Activated T-helper 2 cell treated with anti-CD3 and anti-CD28 coated beads, Interferon-gamma antibody, Interleukin-2, Interleukin-4, amounts not matched to agents 10 μg/mL and 5 μg/mL and 100 μg/mL, durations not matched to agents 14 hours and 24 hours and 36 hours (primary cell): ENCODE results near the gene WNT11. TPM values are rescaled to one million over a fixed set of nuclear protein-coding genes. Genes with fewer than 3 reads are reported as not detected.

Experiments used
- DNase-seq: peaks from one replicate; pipeline ENCODE4 v3.0.0; 2021; ENCODE audit warnings: low spot score
- H3K27ac Mint-ChIP-seq: one replicate; pipeline ENCODE4 v1.8.0; 2021; ENCODE audit warnings: mixed read lengths
- H3K27me3 Mint-ChIP-seq: one replicate; pipeline ENCODE4 v1.8.0; 2021; ENCODE audit warnings: low read depth, mixed read lengths
- H3K36me3 Mint-ChIP-seq: one replicate; pipeline ENCODE4 v1.8.0; 2021; ENCODE audit warnings: low read depth, mixed read lengths
- H3K4me1 Mint-ChIP-seq: one replicate; pipeline ENCODE4 v1.8.0; 2021; ENCODE audit warnings: low read depth, mixed read lengths
- H3K4me3 Mint-ChIP-seq: one replicate; pipeline ENCODE4 v1.8.0; 2021; ENCODE audit warnings: low read depth, mild to moderate bottlenecking, moderate library complexity, mixed read lengths
- H3K9me3 Mint-ChIP-seq: one replicate; pipeline ENCODE4 v1.8.0; 2021; ENCODE audit warnings: mixed read lengths
- intact Hi-C: fragments of 100-400 bp; cut with micrococcal nuclease; formaldehyde crosslinking; loops from one replicate; pipeline ENCODE4 v1.15.1; 2023
- total RNA-seq: library from RNA; stranded (reverse); gene quantifications from 2 replicates; pipeline ENCODE4 v1.2.3, GENCODE V29; 2022

The WNT11 gene
- total RNA-seq, 1 donor from 2014 or later: 0.91 TPM

DNA sequence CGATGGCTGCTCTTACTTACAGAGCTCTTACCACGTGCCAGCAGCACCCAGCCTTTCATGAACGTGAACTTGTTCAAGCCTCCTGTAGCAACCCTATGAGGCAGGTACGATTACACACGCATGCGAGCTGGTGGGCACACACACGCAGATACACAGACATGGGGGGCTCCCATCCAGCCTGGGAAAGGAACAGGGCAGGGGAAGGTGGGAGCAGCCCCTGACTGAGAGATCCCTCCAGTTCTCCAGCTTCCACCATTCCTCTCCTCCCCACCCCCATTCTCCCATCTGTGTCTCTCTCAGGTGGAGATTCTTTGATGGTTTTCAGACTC, 37.6 kb upstream of the WNT11 start:
- Mint-ChIP-seq H3K36me3 (no peaks in the 10 kb centered on the region), H3K4me3 (no peak overlapping the region), H3K4me1 (no peaks in the 10 kb centered on the region), H3K9me3 (no peaks in the 10 kb centered on the region), H3K27ac (no peak overlapping the region), H3K27me3 (peaks cover 12% of the 10 kb centered on the region)
- DNase-seq: no peak
- intact Hi-C loops: no loop called here

GRCh38 chr11:76243193-76243956, 37.1 kb upstream of the WNT11 start:
- intact Hi-C loops: no loop called here
- H3K36me3 Mint-ChIP-seq: no peaks in the 10 kb centered on the region
- no peak overlapping the region for H3K4me3 Mint-ChIP-seq
- DNase-seq: no peak
- H3K27me3 Mint-ChIP-seq: peaks cover 12% of the 10 kb centered on the region
- H3K9me3 Mint-ChIP-seq: no peaks in the 10 kb centered on the region
- H3K27ac Mint-ChIP-seq: no peak overlapping the region
- H3K4me1 Mint-ChIP-seq: no peaks in the 10 kb centered on the region

GRCh38 chr11:76242004-76242779, 35.9 kb upstream of the WNT11 start:
- no peak overlapping the region for H3K27ac Mint-ChIP-seq
- H3K4me3 Mint-ChIP-seq: no peak overlapping the region
- H3K27me3 Mint-ChIP-seq: peaks cover 18% of the 10 kb centered on the region
- peaks cover under 1% of the 10 kb centered on the region for H3K4me1 Mint-ChIP-seq
- H3K36me3 Mint-ChIP-seq: no peaks in the 10 kb centered on the region
- intact Hi-C loops: no loop called here
- DNase-seq: no peak
- no peaks in the 10 kb centered on the region for H3K9me3 Mint-ChIP-seq

DNA sequence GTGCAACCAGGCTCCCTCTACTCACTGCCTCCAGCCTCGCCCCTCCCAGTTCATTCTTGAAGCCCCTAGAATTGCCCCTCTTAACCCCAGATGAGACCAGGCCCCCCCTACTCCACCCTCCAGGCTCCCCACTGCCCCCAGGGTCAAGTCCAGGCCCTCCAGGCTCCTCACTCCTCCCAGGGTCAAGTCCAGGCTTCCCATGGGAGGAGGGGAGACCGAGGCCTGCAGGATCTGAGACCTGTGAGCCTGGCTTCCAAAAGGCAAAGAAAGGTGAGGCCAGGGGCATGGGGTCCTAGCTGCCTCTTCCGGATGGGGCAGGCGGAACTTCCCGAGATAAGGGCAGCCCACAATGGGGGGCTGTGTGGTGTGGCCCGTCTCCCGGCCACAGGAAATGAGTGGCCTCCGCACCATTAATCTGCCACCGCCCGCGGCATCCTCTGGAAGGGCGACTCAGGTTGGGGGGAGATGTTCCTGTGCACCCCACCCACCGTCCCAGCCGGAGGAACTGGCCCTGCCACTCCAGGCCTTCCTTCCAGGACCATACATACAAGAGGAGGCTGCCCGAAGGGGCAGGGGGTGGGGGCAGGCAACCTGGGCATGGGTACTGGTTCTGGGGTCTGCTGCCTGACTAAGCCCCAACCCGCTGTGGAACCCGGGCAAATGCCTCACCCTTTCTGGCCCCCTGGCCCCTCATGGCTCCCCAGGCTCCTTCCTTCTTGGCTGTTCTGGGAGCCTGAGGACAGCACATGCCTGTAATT, 35.1 kb upstream of the WNT11 start:
- Mint-ChIP-seq H3K4me1 (peaks cover 4% of the 10 kb centered on the region), H3K27me3 (peaks cover 22% of the 10 kb centered on the region), H3K36me3 (no peaks in the 10 kb centered on the region), H3K9me3 (no peaks in the 10 kb centered on the region), H3K4me3 (no peak overlapping the region), H3K27ac (no peak overlapping the region)
- intact Hi-C loops: no loop called here
- no peak for DNase-seq

- Mint-ChIP-seq H3K4me3 (no peak overlapping the region), H3K27ac (no peak overlapping the region), H3K9me3 (no peaks in the 10 kb centered on the region), H3K27me3 (peaks cover 22% of the 10 kb centered on the region), H3K4me1 (peaks cover 5% of the 10 kb centered on the region), H3K36me3 (no peaks in the 10 kb centered on the region)
- intact Hi-C loops: no loop called here
- DNase-seq: no peak
Observed at GRCh38 chr11:76240666-76241065, 34.4 kb upstream of the WNT11 start.

- intact Hi-C loops: no loop called here
- H3K27ac Mint-ChIP-seq: no peak overlapping the region
- H3K4me3 Mint-ChIP-seq: no peak overlapping the region
- no peaks in the 10 kb centered on the region for H3K9me3 Mint-ChIP-seq
- no peak for DNase-seq
- H3K36me3 Mint-ChIP-seq: no peaks in the 10 kb centered on the region
- peaks cover 9% of the 10 kb centered on the region for H3K4me1 Mint-ChIP-seq
- H3K27me3 Mint-ChIP-seq: peaks cover 22% of the 10 kb centered on the region
Observed at GRCh38 chr11:76240161-76240540, 33.8 kb upstream of the WNT11 start.

DNA sequence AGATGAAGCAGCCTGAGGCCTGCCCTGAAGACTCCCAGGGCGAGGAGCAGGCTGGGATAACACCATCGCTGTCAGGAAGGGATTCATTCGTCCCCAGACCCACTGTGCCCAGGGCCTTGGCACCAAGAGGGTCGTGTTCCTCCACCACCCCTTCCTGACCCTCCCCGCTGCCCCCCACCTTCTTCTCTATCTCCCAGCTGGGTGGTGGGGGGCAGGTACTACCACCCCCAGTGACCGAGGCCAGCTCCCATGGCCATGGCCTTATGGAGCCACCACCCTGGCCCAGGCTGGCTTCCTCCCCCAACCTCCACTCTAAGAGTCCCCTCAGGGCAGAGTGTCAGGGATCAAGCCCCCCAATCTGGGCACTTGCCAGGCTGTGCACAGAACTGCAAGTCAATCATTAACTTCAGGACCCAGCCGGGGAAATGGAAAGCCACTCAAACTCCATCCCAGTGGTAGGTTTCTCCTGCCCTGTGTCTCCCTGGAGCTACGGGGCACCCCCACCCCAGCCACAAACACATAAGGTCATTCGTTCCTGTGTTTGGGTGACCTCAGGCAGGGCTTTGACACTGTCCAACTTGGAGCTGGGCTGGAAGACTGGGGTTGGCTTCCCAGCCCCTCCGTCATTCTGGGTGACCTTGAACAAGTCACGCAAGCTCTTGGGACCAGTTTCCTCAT, 33.3 kb upstream of the WNT11 start:
- Mint-ChIP-seq H3K27ac (no peak overlapping the region), H3K36me3 (no peaks in the 10 kb centered on the region), H3K4me3 (no peak overlapping the region), H3K27me3 (peaks cover 22% of the 10 kb centered on the region), H3K4me1 (peaks cover 11% of the 10 kb centered on the region), H3K9me3 (no peaks in the 10 kb centered on the region)
- no peak for DNase-seq
- intact Hi-C loops: loop anchor here (5.0 to 10.0 kb wide), 4 partner anchors 48 to 545 kb away; partner anchors contain the start of genes LRRC32, TSKU and UVRAG

DNA sequence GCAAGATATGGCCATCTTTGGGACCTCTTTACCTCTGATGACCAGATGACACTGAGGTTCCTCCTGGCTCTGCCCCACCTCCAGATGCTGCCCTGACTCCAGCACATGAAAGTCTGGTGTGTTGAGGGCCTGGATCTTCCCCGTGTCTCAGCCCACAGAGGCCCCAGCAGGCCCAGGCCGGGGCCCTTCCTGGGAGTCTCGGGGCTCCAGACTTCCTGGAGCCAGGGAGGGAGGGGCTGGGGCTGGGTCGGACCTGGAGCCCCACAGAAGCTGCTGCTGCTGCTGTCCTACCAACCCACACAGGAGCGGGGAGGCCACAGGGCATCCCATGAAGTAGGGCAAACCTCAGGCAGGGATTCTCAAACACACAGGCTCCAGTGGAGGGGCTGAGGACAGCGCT, 32.2 kb upstream of the WNT11 start:
- DNase-seq: no peak
- Mint-ChIP-seq H3K4me3 (no peak overlapping the region), H3K9me3 (no peaks in the 10 kb centered on the region), H3K27ac (no peak overlapping the region), H3K27me3 (peaks cover 16% of the 10 kb centered on the region), H3K4me1 (peaks cover 20% of the 10 kb centered on the region), H3K36me3 (no peaks in the 10 kb centered on the region)
- intact Hi-C loops: loop anchor here (5.0 to 10.0 kb wide), 4 partner anchors 49 to 546 kb away; partner anchors contain the start of genes LRRC32, TSKU and UVRAG

DNA sequence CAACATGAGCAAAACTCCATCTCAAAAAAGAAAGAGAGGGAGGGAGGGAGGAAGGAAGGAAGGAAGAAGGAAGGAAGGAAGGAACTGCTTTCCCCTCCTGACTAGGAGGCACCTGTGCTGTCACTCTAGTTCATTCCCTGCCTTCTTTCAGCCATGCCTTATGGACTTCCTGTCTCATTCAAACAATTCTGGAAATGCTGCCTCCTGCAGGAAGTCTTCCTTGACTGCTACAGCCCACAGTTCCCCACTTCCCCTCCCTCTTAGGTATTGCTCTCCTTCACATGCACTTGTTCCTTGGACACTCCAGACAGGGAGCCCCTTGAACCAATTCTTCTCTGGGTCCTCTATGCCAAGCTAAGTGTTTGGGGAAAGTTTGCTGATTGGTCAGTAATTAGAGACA, 31.6 kb upstream of the WNT11 start:
- H3K27ac Mint-ChIP-seq: no peak overlapping the region
- no peak overlapping the region for H3K4me3 Mint-ChIP-seq
- no peaks in the 10 kb centered on the region for H3K9me3 Mint-ChIP-seq
- DNase-seq: no peak
- H3K4me1 Mint-ChIP-seq: peaks cover 25% of the 10 kb centered on the region
- H3K27me3 Mint-ChIP-seq: peaks cover 16% of the 10 kb centered on the region
- no peaks in the 10 kb centered on the region for H3K36me3 Mint-ChIP-seq
- intact Hi-C loops: loop anchor here (5.0 to 10.0 kb wide), 4 partner anchors 49 to 547 kb away; partner anchors contain the start of genes LRRC32, TSKU and UVRAG

- Mint-ChIP-seq H3K9me3 (no peaks in the 10 kb centered on the region), H3K27me3 (peaks cover 16% of the 10 kb centered on the region), H3K36me3 (no peaks in the 10 kb centered on the region), H3K27ac (no peak overlapping the region), H3K4me3 (peak overlapping the region; percentile 89), H3K4me1 (peaks cover 33% of the 10 kb centered on the region)
- no peak for DNase-seq
- intact Hi-C loops: loop anchor here (5.0 to 10.0 kb wide), 4 partner anchors 50 to 548 kb away; partner anchors contain the start of genes LRRC32, TSKU and UVRAG
Observed at GRCh38 chr11:76237000-76237649, 30.8 kb upstream of the WNT11 start.

- H3K9me3 Mint-ChIP-seq: no peaks in the 10 kb centered on the region
Observed at GRCh38 chr11:76236092-76236999, 30.0 kb upstream of the WNT11 start.

More at GRCh38 chr11:76236092-76236999, 30.0 kb upstream of the WNT11 start:
- Mint-ChIP-seq H3K4me3 (peak overlapping the region; percentile 89), H3K27ac (peak overlapping the region; percentile 90), H3K4me1 (peaks cover 41% of the 10 kb centered on the region), H3K36me3 (no peaks in the 10 kb centered on the region), H3K27me3 (peaks cover 16% of the 10 kb centered on the region)
- no peak for DNase-seq
- intact Hi-C loops: loop anchor here (5.0 to 10.0 kb wide), 4 partner anchors 51 to 548 kb away; partner anchors contain the start of genes LRRC32, TSKU and UVRAG
